GM12865 (cell line): ENCODE data around the gene ALG11.
A peak's percentile ranks its signal among the peaks of the same experiment; 100 is the strongest.
"Not testable (repeated sequence)": the region's sequence is repeated elsewhere in the genome, so short reads cannot be mapped to it uniquely, and the experiment has no call there.

ENCODE experiments used
- DNase-seq: peaks from one replicate; pipeline ENCODE4 v3.0.0; 2010; ENCODE audit warnings: low read depth
- H3K4me3 ChIP-seq: 2 replicates; pipeline ENCODE4 v1.5.1; 2011; ENCODE audit warnings: mild to moderate bottlenecking, low read depth, low read length, control low read depth
- CTCF ChIP-seq: IDR thresholded peaks from 2 replicates; pipeline ENCODE4 v1.5.1; 2011; ENCODE audit warnings: low read length, control low read depth, low read depth, inconsistent platforms; ENCODE audit not compliant: insufficient read depth; ENCODE audit errors: missing control alignments

The ALG11 gene

GRCh38 chr13:52048516-52048915 lies 36.3 kb downstream of the ALG11 start:
- TF ChIP-seq CTCF: no peak
- no peak for DNase-seq
- no peak overlapping the region for H3K4me3 ChIP-seq

DNA sequence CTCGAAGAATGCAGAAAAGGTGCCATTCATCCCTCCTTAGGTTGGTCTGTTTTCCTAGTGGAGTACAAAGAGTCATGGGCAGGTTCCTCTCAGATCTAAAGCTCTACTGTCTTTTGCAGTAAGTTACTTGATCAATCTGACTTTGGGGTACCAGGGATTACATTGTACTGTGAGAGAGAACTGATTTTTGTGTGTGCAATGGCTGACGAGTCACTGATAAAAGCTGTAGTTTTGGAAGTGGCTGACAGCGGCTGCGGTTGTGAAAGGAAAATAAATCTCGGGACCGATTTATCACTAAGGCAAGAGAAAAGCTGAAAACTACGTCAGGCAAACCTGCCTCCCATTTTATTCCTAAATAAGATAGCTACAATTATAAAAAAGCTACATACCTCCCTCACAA lies 39.2 kb downstream of the ALG11 start:
- no peak for TF ChIP-seq CTCF
- no peak overlapping the region for H3K4me3 ChIP-seq
- no peak for DNase-seq

GRCh38 chr13:52053460-52053859 lies 41.3 kb downstream of the ALG11 start:
- TF ChIP-seq CTCF: no peak
- DNase-seq: no peak
- H3K4me3 ChIP-seq: no peak overlapping the region

- not testable (repeated sequence) for DNase-seq, H3K4me3 ChIP-seq
Measured at GRCh38 chr13:52061064-52061463, 48.9 kb downstream of the ALG11 start.

DNA sequence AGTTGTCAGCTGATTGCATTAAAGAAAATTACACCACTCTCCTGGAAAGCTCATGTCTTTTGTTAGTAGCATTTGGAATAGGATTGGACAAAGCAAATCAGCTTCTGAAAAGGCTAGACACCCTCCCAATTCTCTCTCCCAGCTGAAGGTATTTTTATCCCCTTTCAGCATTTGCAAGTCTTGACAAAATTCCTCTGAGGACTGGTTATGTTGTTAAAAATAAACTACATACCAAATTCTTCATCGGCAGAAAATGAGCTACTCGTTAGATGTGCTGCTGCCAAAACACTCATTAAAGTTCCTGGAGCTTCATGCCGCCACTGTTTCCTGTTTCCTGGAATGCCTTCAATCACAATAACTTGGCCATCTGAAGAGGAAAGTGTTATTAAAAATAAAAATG lies 49.4 kb downstream of the ALG11 start:
- no peak for TF ChIP-seq CTCF
- H3K4me3 ChIP-seq: no peak overlapping the region
- no peak for DNase-seq

DNA sequence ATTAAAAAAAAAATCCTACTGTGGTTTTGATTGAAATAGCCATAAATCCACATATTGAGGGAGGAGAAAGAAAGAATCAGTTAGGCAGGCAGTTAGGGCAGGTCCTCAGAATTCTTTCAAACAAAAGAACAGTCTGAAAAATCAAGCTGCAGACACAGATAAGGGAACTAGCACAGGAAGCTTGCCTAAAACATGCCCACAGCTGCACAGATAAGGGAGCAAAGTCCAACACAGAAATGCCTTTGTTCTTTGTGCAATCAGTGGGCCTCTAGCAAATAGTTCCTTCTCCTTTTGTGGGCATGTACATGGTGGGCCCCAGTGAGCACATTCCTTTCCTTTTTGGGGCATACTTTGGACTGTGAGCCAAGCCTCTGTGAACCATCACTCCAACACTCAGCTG lies 55.0 kb downstream of the ALG11 start:
- H3K4me3 ChIP-seq: no peak overlapping the region
- TF ChIP-seq CTCF: no peak
- no peak for DNase-seq

- no peak overlapping the region for H3K4me3 ChIP-seq
- peak; percentile 9 for DNase-seq
- TF ChIP-seq CTCF: no peak
Measured at GRCh38 chr13:52070929-52071523, 58.8 kb downstream of the ALG11 start.
